ENCODE measurements around the gene CRADD.

GRCh38 chr12:93912086-93912733 is 235.0 kb downstream of the CRADD start:
- TF ChIP-seq POLR2AphosphoS5 (IDR thresholded peaks at IDR 0.05): no peak
- no peak for TF ChIP-seq CTCF (IDR thresholded peaks at IDR 0.05)
- no peak for TF ChIP-seq EP300 (IDR thresholded peaks at IDR 0.05)
